GM13977 (cell line): ENCODE results near the gene MOCOS.
"Not testable (repeated sequence)": the region's sequence is repeated elsewhere in the genome, so short reads cannot be mapped to it uniquely, and the experiment has no call there.

Experiments
- DNase-seq: peaks from one replicate; pipeline ENCODE4 v3.0.0; 2012; ENCODE audit warnings: low spot score
- CTCF ChIP-seq: IDR thresholded peaks from 2 replicates; pipeline ENCODE4 v1.5.1; 2012; ENCODE audit warnings: mild to moderate bottlenecking, control low read depth; ENCODE audit not compliant: insufficient read depth; ENCODE audit errors: extremely low read depth, missing control alignments
- in situ Hi-C: fragments of 300-500 bp; cut with MboI; formaldehyde crosslinking; loops from one replicate; pipeline ENCODE4 v1.12.0; 2022; ENCODE audit warnings: low sequenced_read_pairs, low pct_unique_long_range_greater_than_20kb, mixed read lengths, inconsistent platforms; ENCODE audit not compliant: unreplicated experiment

Gene MOCOS

GRCh38 chr18:36211612-36212065, 24.3 kb downstream of the MOCOS start:
- no peak for DNase-seq
- in situ Hi-C loops = no loop called here
- no peak for TF ChIP-seq CTCF

GRCh38 chr18:36212301-36213171, 25.2 kb downstream of the MOCOS start:
- in situ Hi-C loops = no loop called here
- no peak for DNase-seq
- TF ChIP-seq CTCF = no peak

- TF ChIP-seq CTCF = no peak
- in situ Hi-C loops = no loop called here
These were observed 27.5 kb downstream of the MOCOS start for GRCh38 chr18:36214811-36215210.

GRCh38 chr18:36215577-36215976, 28.3 kb downstream of the MOCOS start:
- in situ Hi-C loops = no loop called here
- DNase-seq = no peak
- no peak for TF ChIP-seq CTCF

More at GRCh38 chr18:36214811-36215210, 27.5 kb downstream of the MOCOS start:
- DNase-seq = no peak

GRCh38 chr18:36217348-36217747, 30.1 kb downstream of the MOCOS start:
- in situ Hi-C loops = no loop called here
- DNase-seq = no peak
- no peak for TF ChIP-seq CTCF

- in situ Hi-C loops = no loop called here
- no peak for DNase-seq
- no peak for TF ChIP-seq CTCF
These were observed 41.9 kb downstream of the MOCOS start for GRCh38 chr18:36229188-36229587.

- DNase-seq, in situ Hi-C loops: not testable (repeated sequence)
These were observed 53.2 kb downstream of the MOCOS start for GRCh38 chr18:36240510-36240909.
